ENCODE measurements around the gene SV2C. TPM values are rescaled to one million over a fixed set of nuclear protein-coding genes. Genes with fewer than 3 reads are reported as not detected.

SV2C gene
- total RNA-seq, 2 experiments from 2014 or later, result 0.07 to 0.10 TPM

DNA sequence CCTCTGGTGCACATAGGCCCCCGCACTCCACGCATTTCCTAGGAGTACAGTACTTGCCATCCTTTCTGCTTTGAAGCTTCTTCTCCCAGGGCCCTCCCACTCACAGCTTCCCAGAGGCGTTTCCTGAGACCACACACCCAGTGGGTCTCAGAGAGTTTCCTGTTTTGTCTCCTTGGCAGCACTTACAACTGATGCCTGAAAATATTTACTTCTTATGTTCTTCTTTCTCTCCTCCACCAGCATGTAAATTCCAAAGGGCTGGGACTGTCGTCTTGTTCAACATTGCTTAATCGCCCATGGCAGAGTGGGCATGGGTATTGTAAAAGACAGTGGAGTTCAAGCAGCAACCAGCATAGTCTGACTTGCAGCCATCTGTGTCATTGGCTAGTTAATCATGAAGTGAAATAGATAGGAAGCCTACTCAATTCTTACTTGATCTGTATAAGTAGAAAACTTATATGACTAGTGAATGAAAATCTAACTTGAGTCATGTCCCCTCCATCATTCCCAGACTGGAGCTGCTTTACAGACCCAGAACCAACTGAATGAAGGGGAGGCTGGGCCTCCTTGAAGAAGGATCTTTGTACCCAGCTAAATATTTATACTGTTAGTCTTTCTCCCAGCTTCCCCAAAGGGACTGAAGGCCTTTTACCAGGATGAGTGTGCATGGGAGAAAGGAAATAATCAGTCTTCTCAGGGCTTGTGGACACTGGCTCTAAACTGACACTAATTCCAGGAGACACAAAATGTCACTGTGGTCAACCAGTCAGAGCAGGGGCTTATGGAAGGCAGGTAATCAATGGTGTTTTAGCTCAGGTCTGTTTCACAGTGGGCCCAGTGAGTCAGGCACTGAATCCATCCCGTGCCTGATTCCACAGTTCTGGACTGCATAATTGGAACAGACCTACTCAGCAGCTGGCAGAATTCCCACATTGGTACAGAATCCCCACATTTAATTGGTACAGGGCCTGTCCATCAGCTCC lies 116.4 kb downstream of the SV2C start:
- DNase-seq, result no peak
- Mint-ChIP-seq H3K4me1 (peaks cover 6% of the 10 kb centered on the region), H3K4me3 (no peak overlapping the region), H3K27me3 (peaks cover 21% of the 10 kb centered on the region), H3K9me3 (no peaks in the 10 kb centered on the region), H3K27ac (no peak overlapping the region), H3K36me3 (ENCODE audit: low read depth) (no peaks in the 10 kb centered on the region)
- ChIA-PET CTCF (interaction anchor here (0.7 to 1.4 kb wide), 3 partner anchors 9 to 35 kb away, joined by 3 to 4 read pairs (median 4); no protein-coding TSS in a partner anchor), POLR2A (no interaction called here)

DNA sequence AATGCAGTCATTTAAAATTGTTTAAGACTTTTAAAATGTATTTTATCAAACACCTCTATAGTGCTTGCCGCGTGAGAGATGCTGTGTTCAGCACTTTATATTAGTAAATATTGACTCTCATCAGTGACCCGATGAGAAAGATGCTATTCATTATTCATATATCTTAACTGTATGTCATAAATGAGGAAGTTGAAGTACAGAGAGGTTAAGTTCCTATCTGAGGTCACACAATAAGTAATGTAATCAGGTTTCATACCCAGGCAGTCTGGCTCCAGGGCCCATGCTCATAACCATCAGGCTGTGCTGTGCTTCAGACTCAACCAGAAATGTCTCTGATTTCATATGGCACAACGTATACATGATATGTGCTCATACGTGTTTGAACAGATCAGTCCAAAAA lies 119.0 kb downstream of the SV2C start:
- Mint-ChIP-seq H3K27me3 (peaks cover 17% of the 10 kb centered on the region), H3K9me3 (no peaks in the 10 kb centered on the region), H3K4me1 (peaks cover 6% of the 10 kb centered on the region), H3K27ac (no peak overlapping the region), H3K4me3 (no peak overlapping the region), H3K36me3 (ENCODE audit: low read depth) (no peaks in the 10 kb centered on the region)
- ChIA-PET POLR2A (no interaction called here), CTCF (interaction anchor here (1.3 kb wide), 1 partner anchor 11 kb away, joined by 6 read pairs; no protein-coding TSS in a partner anchor)
- no peak for DNase-seq

- Mint-ChIP-seq H3K9me3 (no peaks in the 10 kb centered on the region), H3K27me3 (peaks cover 20% of the 10 kb centered on the region), H3K4me1 (peaks cover 5% of the 10 kb centered on the region), H3K36me3 (ENCODE audit: low read depth) (no peaks in the 10 kb centered on the region), H3K27ac (no peak overlapping the region), H3K4me3 (no peak overlapping the region)
- no peak for DNase-seq
- ChIA-PET POLR2A (no interaction called here), CTCF (no interaction called here)
These were observed 121.0 kb downstream of the SV2C start for GRCh38 chr5:76204191-76204590.

- ChIA-PET POLR2A (no interaction called here), CTCF (no interaction called here)
- H3K4me1 Mint-ChIP-seq, result peaks cover 1% of the 10 kb centered on the region
- H3K9me3 Mint-ChIP-seq, result peaks cover 3% of the 10 kb centered on the region
- H3K27ac Mint-ChIP-seq, result no peak overlapping the region
- H3K4me3 Mint-ChIP-seq, result no peak overlapping the region
- no peaks in the 10 kb centered on the region for H3K36me3 Mint-ChIP-seq (ENCODE audit: low read depth)
- H3K27me3 Mint-ChIP-seq, result peaks cover 20% of the 10 kb centered on the region
- DNase-seq, result no peak
These were observed 121.5 kb downstream of the SV2C start for GRCh38 chr5:76204713-76205112.

DNA sequence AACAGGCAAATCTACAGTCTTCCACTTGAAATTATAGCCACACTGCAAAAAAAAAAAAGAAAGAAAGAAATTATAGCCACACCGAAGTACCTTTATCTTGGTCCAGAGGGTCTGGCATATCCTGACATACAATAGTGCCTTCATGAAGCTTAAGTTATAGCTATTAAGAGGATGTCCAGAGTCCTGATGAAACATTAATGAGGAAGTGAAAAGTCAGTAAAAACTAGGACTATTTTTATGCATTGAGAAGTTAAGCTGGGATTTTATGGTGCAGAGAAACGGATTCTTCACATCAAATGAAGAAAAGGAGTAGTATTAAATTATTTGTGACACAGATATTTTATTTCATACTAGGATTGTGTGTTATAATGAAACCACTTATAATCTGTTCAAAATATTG lies 123.9 kb downstream of the SV2C start:
- CTCF ChIA-PET, result interaction anchor here (0.6 to 1.4 kb wide), 2 partner anchors 10 to 568 kb away, joined by 3 read pairs; no protein-coding TSS in a partner anchor
- Mint-ChIP-seq H3K36me3 (ENCODE audit: low read depth) (no peaks in the 10 kb centered on the region), H3K27ac (no peak overlapping the region), H3K4me1 (no peaks in the 10 kb centered on the region), H3K9me3 (peaks cover 5% of the 10 kb centered on the region), H3K27me3 (peaks cover 24% of the 10 kb centered on the region), H3K4me3 (no peak overlapping the region)
- POLR2A ChIA-PET, result no interaction called here
- no peak for DNase-seq

- no peak overlapping the region for H3K4me3 Mint-ChIP-seq
- H3K27ac Mint-ChIP-seq, result no peak overlapping the region
- DNase-seq, result no peak
- no peaks in the 10 kb centered on the region for H3K4me1 Mint-ChIP-seq
- POLR2A ChIA-PET, result interaction anchor here (0.5 kb wide), 1 partner anchor 14 kb away, joined by 3 read pairs; no protein-coding TSS in a partner anchor
- CTCF ChIA-PET, result interaction anchor here (0.8 to 1.3 kb wide), 5 partner anchors 9 to 19 kb away, joined by 3 to 4 read pairs (median 3); no protein-coding TSS in a partner anchor
- H3K27me3 Mint-ChIP-seq, result peaks cover 27% of the 10 kb centered on the region
- peaks cover 5% of the 10 kb centered on the region for H3K9me3 Mint-ChIP-seq
- no peaks in the 10 kb centered on the region for H3K36me3 Mint-ChIP-seq (ENCODE audit: low read depth)
These were observed 126.1 kb downstream of the SV2C start for GRCh38 chr5:76209297-76209696.

GRCh38 chr5:76210946-76211345 lies 127.8 kb downstream of the SV2C start:
- peaks cover 5% of the 10 kb centered on the region for H3K9me3 Mint-ChIP-seq
- H3K36me3 Mint-ChIP-seq (ENCODE audit: low read depth), result no peaks in the 10 kb centered on the region
- H3K4me1 Mint-ChIP-seq, result no peaks in the 10 kb centered on the region
- ChIA-PET POLR2A (no interaction called here), CTCF (interaction anchor here (0.7 kb wide), 1 partner anchor 1377 kb away, joined by 3 read pairs; no protein-coding TSS in a partner anchor)
- H3K27ac Mint-ChIP-seq, result no peak overlapping the region
- no peak for DNase-seq
- H3K27me3 Mint-ChIP-seq, result peaks cover 23% of the 10 kb centered on the region
- H3K4me3 Mint-ChIP-seq, result no peak overlapping the region

- no peak overlapping the region for H3K27ac Mint-ChIP-seq
- H3K9me3 Mint-ChIP-seq, result peaks cover 5% of the 10 kb centered on the region
- H3K27me3 Mint-ChIP-seq, result peaks cover 13% of the 10 kb centered on the region
- POLR2A ChIA-PET, result no interaction called here
- DNase-seq, result no peak
- H3K4me1 Mint-ChIP-seq, result no peaks in the 10 kb centered on the region
- no peaks in the 10 kb centered on the region for H3K36me3 Mint-ChIP-seq (ENCODE audit: low read depth)
- no peak overlapping the region for H3K4me3 Mint-ChIP-seq
- CTCF ChIA-PET, result interaction anchor here (1.3 to 1.5 kb wide), 2 partner anchors 11 to 13 kb away, joined by 3 to 6 read pairs; no protein-coding TSS in a partner anchor
These were observed 130.7 kb downstream of the SV2C start for GRCh38 chr5:76213858-76214257.

DNA sequence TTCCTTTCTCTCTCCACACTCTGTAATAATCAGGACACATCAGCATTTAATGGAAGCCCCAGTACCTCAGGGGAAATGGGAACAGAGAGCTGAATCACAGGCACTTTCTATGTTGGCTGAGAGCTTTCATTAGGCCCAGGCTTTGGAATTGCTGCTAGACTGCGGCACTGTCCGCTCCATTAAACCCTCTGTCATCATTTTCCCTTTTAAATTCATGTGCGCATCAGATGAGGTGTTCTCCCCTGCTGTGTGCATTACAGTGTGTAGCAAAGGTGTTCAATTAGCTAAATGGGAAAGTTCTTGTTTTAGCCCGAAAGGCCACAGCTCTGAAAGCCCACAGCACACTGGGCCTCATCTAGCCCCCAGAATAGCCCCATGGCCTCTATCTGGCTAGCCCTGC lies 133.6 kb downstream of the SV2C start:
- no peak for DNase-seq
- Mint-ChIP-seq H3K27me3 (peaks cover 8% of the 10 kb centered on the region), H3K27ac (no peak overlapping the region), H3K4me1 (no peaks in the 10 kb centered on the region), H3K9me3 (no peaks in the 10 kb centered on the region), H3K4me3 (no peak overlapping the region), H3K36me3 (ENCODE audit: low read depth) (no peaks in the 10 kb centered on the region)
- ChIA-PET CTCF (interaction anchor here (1.2 to 1.6 kb wide), 2 partner anchors 9 to 19 kb away, joined by 3 to 5 read pairs; no protein-coding TSS in a partner anchor), POLR2A (no interaction called here)

GRCh38 chr5:76219636-76220035 lies 136.5 kb downstream of the SV2C start:
- POLR2A ChIA-PET, result no interaction called here
- Mint-ChIP-seq H3K27ac (no peak overlapping the region), H3K36me3 (ENCODE audit: low read depth) (no peaks in the 10 kb centered on the region), H3K9me3 (no peaks in the 10 kb centered on the region), H3K4me3 (no peak overlapping the region), H3K27me3 (no peaks in the 10 kb centered on the region), H3K4me1 (no peaks in the 10 kb centered on the region)
- CTCF ChIA-PET, result no interaction called here
- no peak for DNase-seq

DNA sequence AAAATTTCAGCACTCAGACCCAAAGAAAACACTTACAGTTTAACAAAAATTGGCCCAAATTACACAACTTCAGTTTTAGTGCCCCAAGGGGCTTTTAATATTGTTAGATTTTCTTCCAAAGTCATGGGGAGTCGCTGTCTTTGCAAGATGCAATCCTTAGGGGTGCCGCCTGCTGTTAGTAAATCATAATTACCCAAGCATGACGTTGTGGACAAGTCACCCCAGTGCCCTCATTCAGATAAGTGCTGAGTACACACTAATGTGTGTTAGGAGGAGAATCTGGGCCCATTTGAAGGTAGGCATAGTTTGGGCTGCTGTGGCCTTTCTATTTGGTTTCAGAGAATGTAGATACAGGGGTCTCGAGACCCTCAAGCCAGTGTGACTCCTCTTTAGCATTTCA lies 138.1 kb downstream of the SV2C start:
- CTCF ChIA-PET, result interaction anchor here (1.6 kb wide), 1 partner anchor 12 kb away, joined by 3 read pairs; no protein-coding TSS in a partner anchor

DNA sequence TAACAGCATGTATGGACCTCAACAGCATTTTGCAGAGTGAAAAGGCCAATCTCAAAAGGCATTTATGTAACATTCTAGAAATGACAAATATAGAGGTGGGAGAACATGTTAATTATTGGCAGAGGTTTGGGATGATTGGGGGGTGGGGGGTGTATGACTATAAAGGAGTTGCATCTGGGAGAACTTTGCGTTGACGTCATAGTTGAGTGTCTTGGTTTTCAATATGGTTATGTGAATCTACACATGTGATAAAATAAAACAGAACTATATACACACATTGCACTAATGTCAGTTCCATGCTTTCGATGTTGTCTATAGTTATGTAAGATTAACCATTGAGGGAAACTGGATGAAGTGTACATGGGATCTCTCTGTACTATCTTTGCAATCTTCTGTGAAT lies 139.1 kb downstream of the SV2C start:
- no peaks in the 10 kb centered on the region for H3K4me1 Mint-ChIP-seq
- H3K9me3 Mint-ChIP-seq, result no peaks in the 10 kb centered on the region
- H3K36me3 Mint-ChIP-seq (ENCODE audit: low read depth), result no peaks in the 10 kb centered on the region
- H3K27me3 Mint-ChIP-seq, result no peaks in the 10 kb centered on the region
- H3K4me3 Mint-ChIP-seq, result no peak overlapping the region
- no peak overlapping the region for H3K27ac Mint-ChIP-seq
- ChIA-PET POLR2A (no interaction called here), CTCF (no interaction called here)
- no peak for DNase-seq

More for the DNA sequence above, 138.1 kb downstream of the SV2C start:
- Mint-ChIP-seq H3K27ac (no peak overlapping the region), H3K9me3 (no peaks in the 10 kb centered on the region), H3K4me1 (no peaks in the 10 kb centered on the region), H3K36me3 (ENCODE audit: low read depth) (no peaks in the 10 kb centered on the region), H3K27me3 (no peaks in the 10 kb centered on the region), H3K4me3 (no peak overlapping the region)
- POLR2A ChIA-PET, result no interaction called here
- DNase-seq, result no peak

DNA sequence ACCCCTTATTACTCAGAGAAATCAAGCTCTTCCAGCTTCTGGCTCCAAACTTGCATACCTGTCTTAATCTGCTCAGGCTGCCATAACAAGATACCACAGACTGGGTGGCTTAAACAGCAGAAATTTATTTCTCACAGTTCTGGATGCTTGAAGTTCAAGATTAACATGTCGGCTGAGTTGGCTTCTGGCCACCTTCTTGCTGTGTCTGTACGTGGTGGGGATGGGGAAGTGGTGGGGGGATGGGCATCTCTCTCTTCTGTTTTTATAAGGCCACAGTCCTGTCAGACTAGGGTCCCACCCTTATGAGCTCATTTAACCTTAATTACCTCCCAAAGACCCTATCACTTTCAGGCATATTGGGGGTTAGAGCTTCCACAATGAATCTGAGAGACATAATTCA lies 140.5 kb downstream of the SV2C start:
- CTCF ChIA-PET, result no interaction called here
- H3K27ac Mint-ChIP-seq, result no peak overlapping the region
- H3K27me3 Mint-ChIP-seq, result no peaks in the 10 kb centered on the region
- no peaks in the 10 kb centered on the region for H3K4me1 Mint-ChIP-seq
- POLR2A ChIA-PET, result interaction anchor here (0.6 kb wide), 1 partner anchor 14 kb away, joined by 3 read pairs; no protein-coding TSS in a partner anchor
- DNase-seq, result no peak
- H3K4me3 Mint-ChIP-seq, result no peak overlapping the region
- no peaks in the 10 kb centered on the region for H3K36me3 Mint-ChIP-seq (ENCODE audit: low read depth)
- no peaks in the 10 kb centered on the region for H3K9me3 Mint-ChIP-seq
